Stimulated activated CD4-positive, alpha-beta T cell treated with anti-CD3 and anti-CD28 coated beads, TNF-alpha, amount 100 ng/mL, for 48 hours (primary cell): ENCODE results near the gene ZNF695.

Source experiments
- DNase-seq, 3 donors: peaks; one replicate each; pipeline ENCODE4 v3.0.0-alpha.2; 2020; ENCODE audit warnings: low read depth in 3 of 3

Gene ZNF695

GRCh38 chr1:246959944-246960693 lies 47.7 kb downstream of the ZNF695 start:
- no peak for DNase-seq

- no peak for DNase-seq
Measured at GRCh38 chr1:246954126-246954525, 53.7 kb downstream of the ZNF695 start.

- no peak for DNase-seq
Measured at GRCh38 chr1:246951413-246951812, 56.4 kb downstream of the ZNF695 start.

GRCh38 chr1:246949956-246950355 lies 57.9 kb downstream of the ZNF695 start:
- no peak for DNase-seq

GRCh38 chr1:246947255-246947654 lies 60.6 kb downstream of the ZNF695 start:
- no peak for DNase-seq

GRCh38 chr1:246946366-246946765 lies 61.5 kb downstream of the ZNF695 start:
- no peak for DNase-seq
